Panc1 (cell line): ENCODE results near the gene TSPYL1.

Experiments
- POLR2AphosphoS5 ChIP-seq: IDR thresholded peaks from 2 replicates; pipeline ENCODE4 v1.6.1; 2012; ENCODE audit warnings: mild to moderate bottlenecking, low read depth, low read length, moderate library complexity
- SIN3A ChIP-seq: IDR thresholded peaks from 2 replicates; pipeline ENCODE4 v1.6.1; 2012; ENCODE audit warnings: low read depth, mild to moderate bottlenecking, low read length, moderate library complexity, borderline replicate concordance; ENCODE audit not compliant: insufficient read depth
- TF ChIP-seq, protein P1 (sequence below): fragments of 450-650 bp; IDR thresholded peaks from 2 replicates; pipeline ENCODE4 v1.5.1; 2017; ENCODE audit warnings: mild to moderate bottlenecking
- TF ChIP-seq, protein P2 (sequence below), 2 experiments: IDR thresholded peaks; 2 replicates each; pipeline ENCODE4 v1.6.1; 2011 to 2012; ENCODE audit warnings: low read depth in 2 of 2, control low read depth in 1 of 2, low read length in 1 of 2, mild to moderate bottlenecking in 1 of 2, moderate library complexity in 1 of 2; ENCODE audit not compliant: insufficient read depth in 1 of 2

DNA sequence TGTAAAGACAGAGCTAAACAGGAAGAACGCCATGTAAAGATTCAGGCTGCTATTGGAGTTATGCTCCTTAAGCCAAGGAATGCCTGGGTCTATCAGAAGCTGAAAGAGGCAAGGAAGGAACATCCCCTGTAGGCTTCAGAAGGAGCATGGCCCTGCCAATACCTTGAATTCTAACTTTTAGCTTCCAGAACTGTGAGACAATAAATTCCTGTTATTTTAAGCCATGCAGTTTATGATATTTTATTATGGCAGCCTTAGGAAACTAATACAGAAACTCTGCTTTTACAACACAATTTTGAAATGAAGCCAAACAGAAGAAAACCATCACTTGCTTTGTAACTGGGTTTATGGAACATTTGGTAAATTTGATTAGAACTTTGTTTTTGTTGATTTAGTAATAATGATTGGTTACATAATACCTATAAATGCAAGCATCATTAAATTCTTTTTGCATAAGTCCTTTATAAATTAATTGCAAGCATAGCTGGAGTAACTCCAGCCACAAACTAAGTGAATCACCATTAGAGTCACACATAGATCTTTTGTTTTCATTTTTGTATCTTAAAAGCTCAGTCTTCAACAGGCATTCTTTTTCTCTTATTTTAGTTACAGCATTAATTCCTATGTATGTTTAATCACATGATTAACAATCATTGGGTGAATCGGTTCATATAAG lies 33.5 kb upstream of the TSPYL1 start:
- TF ChIP-seq, protein P1, sequence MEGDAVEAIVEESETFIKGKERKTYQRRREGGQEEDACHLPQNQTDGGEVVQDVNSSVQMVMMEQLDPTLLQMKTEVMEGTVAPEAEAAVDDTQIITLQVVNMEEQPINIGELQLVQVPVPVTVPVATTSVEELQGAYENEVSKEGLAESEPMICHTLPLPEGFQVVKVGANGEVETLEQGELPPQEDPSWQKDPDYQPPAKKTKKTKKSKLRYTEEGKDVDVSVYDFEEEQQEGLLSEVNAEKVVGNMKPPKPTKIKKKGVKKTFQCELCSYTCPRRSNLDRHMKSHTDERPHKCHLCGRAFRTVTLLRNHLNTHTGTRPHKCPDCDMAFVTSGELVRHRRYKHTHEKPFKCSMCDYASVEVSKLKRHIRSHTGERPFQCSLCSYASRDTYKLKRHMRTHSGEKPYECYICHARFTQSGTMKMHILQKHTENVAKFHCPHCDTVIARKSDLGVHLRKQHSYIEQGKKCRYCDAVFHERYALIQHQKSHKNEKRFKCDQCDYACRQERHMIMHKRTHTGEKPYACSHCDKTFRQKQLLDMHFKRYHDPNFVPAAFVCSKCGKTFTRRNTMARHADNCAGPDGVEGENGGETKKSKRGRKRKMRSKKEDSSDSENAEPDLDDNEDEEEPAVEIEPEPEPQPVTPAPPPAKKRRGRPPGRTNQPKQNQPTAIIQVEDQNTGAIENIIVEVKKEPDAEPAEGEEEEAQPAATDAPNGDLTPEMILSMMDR = no peak
- TF ChIP-seq SIN3A (no peak), POLR2AphosphoS5 (no peak)
- TF ChIP-seq, protein P2, sequence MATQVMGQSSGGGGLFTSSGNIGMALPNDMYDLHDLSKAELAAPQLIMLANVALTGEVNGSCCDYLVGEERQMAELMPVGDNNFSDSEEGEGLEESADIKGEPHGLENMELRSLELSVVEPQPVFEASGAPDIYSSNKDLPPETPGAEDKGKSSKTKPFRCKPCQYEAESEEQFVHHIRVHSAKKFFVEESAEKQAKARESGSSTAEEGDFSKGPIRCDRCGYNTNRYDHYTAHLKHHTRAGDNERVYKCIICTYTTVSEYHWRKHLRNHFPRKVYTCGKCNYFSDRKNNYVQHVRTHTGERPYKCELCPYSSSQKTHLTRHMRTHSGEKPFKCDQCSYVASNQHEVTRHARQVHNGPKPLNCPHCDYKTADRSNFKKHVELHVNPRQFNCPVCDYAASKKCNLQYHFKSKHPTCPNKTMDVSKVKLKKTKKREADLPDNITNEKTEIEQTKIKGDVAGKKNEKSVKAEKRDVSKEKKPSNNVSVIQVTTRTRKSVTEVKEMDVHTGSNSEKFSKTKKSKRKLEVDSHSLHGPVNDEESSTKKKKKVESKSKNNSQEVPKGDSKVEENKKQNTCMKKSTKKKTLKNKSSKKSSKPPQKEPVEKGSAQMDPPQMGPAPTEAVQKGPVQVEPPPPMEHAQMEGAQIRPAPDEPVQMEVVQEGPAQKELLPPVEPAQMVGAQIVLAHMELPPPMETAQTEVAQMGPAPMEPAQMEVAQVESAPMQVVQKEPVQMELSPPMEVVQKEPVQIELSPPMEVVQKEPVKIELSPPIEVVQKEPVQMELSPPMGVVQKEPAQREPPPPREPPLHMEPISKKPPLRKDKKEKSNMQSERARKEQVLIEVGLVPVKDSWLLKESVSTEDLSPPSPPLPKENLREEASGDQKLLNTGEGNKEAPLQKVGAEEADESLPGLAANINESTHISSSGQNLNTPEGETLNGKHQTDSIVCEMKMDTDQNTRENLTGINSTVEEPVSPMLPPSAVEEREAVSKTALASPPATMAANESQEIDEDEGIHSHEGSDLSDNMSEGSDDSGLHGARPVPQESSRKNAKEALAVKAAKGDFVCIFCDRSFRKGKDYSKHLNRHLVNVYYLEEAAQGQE (IDR thresholded peaks at IDR 0.05; ENCODE audit: insufficient read depth in 1 of 2, low read depth in 2 of 2, low read length in 1 of 2) = no peak
